Globus pallidus (tissue), 1 donor: ENCODE data around the gene ADGRB2.

Experiments used
- DNase-seq: peaks from one replicate; pipeline ENCODE4 v3.0.0-alpha.2; 2015; ENCODE audit warnings: low spot score

Gene ADGRB2

DNA sequence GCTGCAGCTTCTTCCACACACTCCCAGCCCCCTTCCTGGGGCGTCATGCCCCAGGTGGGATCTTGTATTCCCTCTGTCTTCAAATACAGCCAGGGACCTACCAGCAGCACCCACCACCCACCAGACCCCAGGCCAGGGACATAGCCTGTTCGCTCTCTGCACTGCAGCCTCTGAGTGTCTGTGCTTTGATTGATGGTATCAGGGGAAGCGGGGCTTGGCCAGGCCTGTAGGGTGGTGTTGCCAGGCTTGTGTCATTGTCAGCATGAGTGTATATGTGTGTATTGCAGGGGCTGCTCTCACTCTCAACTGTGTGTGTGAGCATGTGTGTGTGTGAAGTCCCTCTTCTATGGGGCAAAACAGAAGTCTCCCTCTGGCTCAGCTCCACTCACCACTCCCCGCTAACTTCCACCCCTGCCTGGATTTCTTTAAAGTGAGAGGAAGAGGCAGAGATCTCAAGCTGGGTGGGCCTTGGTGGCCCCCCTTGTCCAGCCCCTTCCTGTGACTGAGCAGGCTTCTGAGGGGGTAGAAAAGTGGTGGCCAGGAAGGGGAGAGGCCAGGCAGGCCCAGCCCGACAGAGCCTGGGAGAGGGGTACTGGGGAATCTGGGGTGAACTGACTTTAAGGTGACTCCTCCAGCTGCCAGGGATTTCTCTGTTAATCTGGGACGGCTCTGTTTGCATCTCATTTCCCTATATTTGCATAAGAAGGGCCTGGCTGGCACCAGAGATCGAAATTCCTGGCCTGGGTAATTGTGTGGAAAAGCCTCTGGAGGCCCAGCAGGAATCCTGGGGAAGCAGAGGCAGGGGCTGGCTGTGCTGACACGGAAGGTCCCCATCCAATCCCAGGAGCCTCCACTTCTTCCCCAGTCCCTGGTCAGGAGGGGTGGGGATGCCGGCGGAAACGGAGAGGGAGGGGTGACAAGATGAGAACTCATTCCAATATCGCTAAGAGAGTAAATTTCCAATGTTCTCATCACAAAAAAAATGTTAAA is 18.6 kb upstream of the ADGRB2 start:
- DNase-seq = no peak

- DNase-seq = no peak
Measured at GRCh38 chr1:31781756-31782371, 17.7 kb upstream of the ADGRB2 start.

DNA sequence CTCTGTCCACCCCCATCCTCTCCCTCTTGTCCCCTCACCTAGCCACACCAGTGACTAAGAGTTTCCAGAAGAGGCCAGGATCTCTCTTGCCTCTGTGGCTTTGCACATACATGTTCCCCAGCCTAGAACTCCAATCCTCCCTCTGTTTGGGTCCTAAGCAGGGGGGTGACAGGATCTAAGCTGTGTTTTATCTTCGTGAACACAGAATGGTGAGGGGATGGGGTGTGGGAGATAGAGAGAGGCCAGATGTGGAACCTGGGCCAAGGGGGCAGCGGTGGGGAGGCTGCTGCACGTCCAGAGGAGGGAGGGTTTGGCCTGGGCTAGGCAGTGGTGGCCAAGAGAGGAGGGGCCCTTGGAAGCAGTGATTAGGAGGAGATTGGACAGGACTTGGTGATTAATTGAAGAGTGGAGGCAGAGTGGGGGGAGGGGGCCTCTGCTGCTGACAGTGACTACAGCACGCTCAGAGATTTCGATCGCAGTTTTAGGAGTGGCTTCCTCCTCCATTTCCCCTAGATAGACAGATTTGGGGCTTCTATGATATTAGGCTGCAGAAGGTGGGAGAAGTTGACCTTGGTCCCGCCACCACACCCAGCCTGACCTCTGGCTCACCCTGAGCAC is 17.1 kb upstream of the ADGRB2 start:
- DNase-seq = no peak

- DNase-seq = no peak
Measured at GRCh38 chr1:31780632-31781031, 16.5 kb upstream of the ADGRB2 start.

DNA sequence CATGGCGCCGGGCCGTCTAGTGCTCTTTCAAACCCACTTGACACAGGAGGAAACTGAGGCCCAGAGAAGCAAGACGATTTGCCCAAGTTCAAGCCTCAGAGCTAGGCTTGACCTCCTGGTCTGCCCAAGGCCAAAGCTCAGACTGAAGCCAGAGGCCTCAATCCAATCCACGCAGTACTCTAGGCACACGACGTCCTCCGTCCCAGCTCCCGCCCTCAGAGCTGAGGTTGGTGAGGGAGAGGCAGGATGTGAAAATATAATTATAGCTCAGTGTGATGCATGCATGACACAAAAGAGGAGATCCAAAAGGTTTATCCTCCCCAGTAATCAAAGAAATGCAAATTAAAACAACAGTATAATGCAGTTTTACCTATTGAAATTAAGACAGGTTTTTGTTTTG is 15.5 kb upstream of the ADGRB2 start:
- no peak for DNase-seq

DNA sequence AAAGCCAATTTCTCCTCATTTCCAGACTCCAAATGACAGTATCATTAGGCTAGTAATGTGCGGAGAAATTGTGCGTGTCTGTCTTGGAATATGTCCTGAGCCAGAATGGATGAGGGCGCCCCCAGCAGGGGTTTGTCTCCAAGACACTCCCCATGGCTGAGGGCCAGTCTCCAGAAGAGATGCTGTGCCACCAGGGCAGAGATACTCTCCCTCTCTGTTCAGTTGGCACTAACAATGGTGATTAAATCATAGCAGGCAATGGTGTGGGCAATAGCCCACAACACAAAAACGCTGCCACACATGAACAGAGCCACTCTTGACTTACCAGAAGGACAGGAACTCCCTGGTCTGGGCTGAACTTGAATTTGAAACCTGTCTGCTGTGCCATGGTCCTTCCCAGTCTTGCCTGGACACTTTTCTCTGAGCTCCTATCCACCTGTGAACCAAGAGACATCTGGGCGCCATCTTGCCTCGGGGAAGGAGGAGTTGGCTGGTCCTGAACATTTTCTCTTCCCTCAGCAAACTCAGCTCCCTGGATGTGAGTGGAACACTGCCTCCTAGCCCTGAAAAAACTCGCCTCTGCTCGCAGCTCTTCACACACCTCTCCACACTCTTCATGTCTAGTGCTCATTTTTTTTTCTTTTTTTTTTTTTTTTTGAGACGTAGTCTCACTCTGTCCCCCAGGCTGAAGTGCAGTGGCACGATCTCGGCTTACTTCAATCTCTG is 14.8 kb upstream of the ADGRB2 start:
- no peak for DNase-seq

DNA sequence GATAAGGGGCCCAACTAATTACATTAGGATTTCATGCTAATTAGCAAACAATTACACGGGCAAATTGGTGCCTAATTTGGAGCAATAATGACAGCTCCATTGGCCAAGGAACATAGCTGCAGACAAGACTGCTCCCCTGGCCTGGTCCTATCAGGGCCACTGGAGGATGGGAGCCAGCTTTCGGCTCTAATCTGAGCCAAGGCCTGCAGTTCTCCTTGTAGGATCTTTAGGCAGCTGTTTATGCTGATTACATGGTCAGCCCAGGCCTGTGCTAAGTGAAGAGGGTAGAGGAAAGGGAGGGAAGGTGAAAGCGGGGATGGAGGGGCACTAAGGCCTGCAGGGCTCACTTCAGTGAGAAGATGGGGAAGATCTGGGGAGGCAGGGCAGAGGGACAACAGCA is 12.4 kb upstream of the ADGRB2 start:
- no peak for DNase-seq

DNA sequence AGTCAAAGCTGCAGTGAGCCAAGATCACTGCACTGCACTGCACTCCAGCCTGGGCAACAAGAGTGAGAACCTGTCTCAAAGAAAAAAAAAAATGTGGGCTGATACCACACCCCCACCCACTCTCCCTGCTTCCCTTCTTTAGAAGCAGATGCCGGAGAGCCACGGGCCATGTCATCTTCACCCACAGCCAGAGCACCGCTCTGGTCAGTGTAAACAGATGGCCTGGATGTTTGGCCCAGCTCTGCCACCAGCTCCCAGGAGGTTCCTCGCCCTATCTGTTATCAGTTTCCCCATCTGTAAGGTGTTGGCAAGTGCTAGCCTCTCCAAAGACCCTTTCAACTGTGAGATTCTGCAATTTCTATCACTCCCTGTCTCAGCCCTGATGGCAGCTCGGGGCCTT is 11.9 kb upstream of the ADGRB2 start:
- no peak for DNase-seq

GRCh38 chr1:31775210-31775999 is 11.3 kb upstream of the ADGRB2 start:
- no peak for DNase-seq

GRCh38 chr1:31774495-31774894 is 10.4 kb upstream of the ADGRB2 start:
- DNase-seq = no peak

- no peak for DNase-seq
Measured at GRCh38 chr1:31773861-31774260, 9.7 kb upstream of the ADGRB2 start.

DNA sequence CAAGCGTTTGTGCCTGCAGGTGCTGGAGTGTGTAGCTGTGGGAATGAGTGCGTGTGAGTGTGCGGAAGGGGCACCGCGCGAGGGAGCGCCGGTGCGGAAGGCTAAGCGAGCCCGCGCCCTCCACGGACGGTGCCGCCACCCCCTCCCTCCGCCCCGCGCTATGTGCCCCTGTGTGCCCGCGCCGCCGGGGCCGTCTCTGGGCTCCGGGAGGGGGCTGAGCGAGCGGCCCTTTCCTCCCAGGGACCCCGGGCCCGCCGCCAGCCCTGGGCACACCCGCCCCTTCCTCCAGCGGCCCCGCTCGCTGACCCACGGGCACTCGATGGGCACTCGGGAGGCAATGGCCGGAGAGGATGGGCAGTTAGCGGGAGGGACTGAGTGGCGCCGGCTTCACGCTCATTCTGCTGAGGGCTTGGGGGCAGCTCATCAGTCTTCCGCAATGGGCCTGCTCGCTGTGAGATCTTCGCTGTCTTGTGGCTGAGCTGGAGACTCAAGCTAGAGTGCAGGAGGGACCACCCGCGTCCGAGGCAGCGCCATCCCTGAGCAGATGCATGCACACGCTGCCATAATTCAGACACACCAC is 8.6 kb upstream of the ADGRB2 start:
- no peak for DNase-seq

GRCh38 chr1:31771891-31772668 is 7.9 kb upstream of the ADGRB2 start:
- no peak for DNase-seq

- no peak for DNase-seq
Measured at GRCh38 chr1:31769720-31770390, 5.7 kb upstream of the ADGRB2 start.

- no peak for DNase-seq
Measured at GRCh38 chr1:31768939-31769704, 5.0 kb upstream of the ADGRB2 start.

- DNase-seq = no peak
Measured at GRCh38 chr1:31768407-31768907, 4.3 kb upstream of the ADGRB2 start.

- no peak for DNase-seq
Measured at GRCh38 chr1:31767225-31767624, 3.1 kb upstream of the ADGRB2 start.

DNA sequence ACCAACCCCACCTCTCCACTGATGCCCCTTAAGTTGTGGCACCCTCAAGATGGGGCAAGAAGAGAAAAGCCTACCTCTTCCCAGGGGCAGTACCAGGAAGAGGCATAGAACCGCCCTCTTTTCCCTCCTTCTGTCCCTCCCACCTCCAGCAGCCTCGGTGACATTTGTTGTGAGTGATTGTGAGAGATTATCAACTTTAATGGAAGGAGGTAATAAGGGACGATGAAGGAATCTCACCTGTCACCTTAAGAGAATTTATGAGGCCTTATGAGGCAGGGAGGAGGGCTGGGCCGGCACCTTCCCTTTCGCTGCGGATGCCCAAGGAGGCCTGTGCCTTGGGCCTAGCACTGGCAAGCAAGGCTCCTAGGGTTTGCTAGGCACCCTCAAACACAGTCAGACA is 1.4 kb upstream of the ADGRB2 start:
- DNase-seq = no peak

DNA sequence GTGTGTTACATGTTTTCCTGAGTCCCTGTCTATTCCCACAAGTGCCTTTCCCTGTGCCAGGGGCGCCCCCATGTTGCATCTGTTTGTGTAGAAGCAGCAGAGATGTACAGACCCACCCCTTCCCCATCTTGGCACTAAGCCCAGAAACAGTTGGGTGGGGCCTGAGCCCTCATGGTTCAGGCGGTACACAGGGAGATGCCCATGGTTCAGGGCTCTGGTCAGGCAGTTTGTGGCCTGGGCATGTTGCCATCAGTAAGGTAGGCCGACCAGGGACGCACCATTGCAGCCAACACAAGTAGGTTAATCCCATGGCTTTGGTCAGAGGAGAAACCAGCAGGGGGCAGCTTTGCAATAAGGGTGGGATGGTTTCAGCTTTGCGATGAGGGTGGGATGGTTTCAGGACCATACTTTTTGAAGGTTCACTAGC is 914 bp upstream of the ADGRB2 start:
- peak; percentile 68 for DNase-seq
